AG20443 (cell line): ENCODE measurements around the gene ARGLU1.

Source experiments
- DNase-seq: peaks from one replicate; pipeline ENCODE4 v3.0.0; 2012; ENCODE audit warnings: low spot score, mixed read lengths

The ARGLU1 gene

DNA sequence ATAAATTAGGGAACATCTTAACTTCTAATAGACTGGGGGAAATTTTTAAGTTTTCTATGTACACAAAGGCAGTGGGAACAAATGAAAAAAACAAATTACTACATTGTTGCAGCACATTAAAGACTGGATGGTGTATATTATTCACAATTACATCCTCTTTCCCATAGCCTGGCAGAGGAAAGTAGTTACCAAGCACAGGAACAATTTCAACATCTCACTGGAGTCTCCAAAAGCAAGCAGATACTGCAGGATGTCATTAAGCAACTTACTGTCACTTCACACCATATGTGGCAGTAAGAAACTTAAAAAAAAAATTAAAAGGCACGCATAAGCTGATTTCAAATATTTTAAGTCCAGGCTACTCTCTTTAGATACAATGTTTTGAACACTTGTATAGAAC, 26.1 kb downstream of the ARGLU1 start:
- no peak for DNase-seq

GRCh38 chr13:106540613-106541012, 27.3 kb downstream of the ARGLU1 start:
- DNase-seq, result no peak

- no peak for DNase-seq
Observed at GRCh38 chr13:106537521-106537920, 30.4 kb downstream of the ARGLU1 start.

- peak; percentile 87 for DNase-seq
Observed at GRCh38 chr13:106536244-106537034, 31.5 kb downstream of the ARGLU1 start.

- peak; percentile 99 for DNase-seq
Observed at GRCh38 chr13:106535552-106536243, 32.2 kb downstream of the ARGLU1 start, which contains the start of gene EFNB2. EFNB2 (minus strand) TSS chr13:106535662; CDS start chr13:106534964, 698 bp downstream.

DNA sequence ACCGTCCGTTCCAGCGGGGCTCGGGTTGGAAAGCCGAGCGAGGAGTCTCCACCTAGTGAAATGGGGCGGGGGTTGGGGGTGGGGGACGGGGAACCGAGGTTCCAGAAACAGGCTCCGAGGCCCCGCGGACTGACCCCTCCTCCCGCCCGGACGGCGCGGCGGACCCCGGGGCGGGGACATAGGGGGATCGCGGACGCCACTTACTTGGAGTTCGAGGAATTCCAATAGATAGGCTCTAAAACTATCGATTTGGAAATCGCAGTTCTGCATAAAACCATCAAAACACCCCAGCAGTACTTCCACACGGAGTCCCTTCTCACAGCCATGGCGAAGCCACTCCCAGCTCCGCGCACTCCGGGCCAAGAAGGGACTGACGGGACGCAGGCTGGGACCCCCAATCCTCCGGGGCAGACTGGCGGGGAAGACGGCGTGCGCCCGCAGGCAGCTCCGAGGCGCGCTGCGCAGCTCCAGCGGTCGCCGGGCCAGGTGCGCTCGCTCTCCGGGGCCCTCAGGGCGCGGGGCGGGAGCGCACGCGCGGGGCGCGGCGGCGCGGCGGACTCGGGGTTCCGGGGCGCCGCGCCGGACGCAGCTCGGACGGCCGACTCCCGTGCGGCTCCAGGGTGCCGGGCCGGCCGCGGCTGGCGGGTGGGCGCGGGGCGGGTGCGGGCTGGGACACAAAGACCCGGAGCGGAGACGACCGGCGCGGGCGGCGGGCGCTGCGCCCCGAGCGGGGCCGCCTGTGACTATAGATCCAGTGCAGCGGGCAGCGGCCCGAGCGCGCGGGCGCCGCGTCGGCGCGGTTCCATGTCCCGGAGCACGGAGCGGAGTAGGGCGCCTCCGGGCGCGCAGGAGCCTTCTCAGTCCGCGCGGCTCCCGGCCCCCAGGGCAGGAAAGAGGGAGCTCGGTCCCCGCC, 33.0 kb downstream of the ARGLU1 start:
- DNase-seq, result peak; percentile 34

GRCh38 chr13:106533943-106534638, 33.8 kb downstream of the ARGLU1 start:
- DNase-seq, result peak; percentile 42

- peak; percentile 93 for DNase-seq
Observed at GRCh38 chr13:106533101-106533942, 34.6 kb downstream of the ARGLU1 start.

DNA sequence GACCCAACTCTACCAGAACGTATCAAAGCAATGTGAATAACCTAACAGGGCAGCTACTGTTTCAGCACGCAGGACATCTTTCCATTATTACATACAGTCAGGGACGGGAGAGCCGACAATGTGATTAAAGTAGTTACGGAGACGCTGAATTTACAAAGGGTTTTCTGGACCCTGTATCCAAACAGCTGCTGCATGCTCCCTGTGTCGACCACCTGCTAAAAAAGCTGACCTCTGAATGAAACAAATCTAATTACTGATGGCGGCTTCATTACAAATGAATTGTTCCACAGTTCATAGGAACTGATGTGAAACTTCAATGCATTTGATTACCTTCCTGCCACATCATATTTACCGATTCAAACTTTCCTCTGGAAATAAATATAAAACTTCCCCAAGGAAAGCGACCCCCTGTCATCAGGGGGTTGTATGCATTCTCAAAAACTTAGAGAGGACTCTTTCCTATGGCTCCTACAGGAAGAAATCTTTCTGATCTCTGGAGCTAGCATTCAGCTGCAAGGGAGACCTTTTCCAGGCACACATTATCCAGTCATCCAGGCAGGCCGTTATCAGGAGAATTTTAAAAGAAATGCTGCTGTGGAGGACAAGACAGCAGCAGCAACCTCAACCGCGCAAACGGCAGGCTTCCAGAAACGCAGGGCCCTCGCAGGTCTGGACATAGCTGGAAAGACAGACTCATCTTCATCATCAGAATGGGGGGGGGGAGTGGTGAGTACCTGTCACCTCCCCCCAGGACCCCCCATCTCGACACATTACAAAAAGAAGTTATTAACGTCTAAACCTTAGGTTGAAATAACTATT, 35.6 kb downstream of the ARGLU1 start:
- DNase-seq, result no peak

- no peak for DNase-seq
Observed at GRCh38 chr13:106530980-106531481, 36.9 kb downstream of the ARGLU1 start.

DNA sequence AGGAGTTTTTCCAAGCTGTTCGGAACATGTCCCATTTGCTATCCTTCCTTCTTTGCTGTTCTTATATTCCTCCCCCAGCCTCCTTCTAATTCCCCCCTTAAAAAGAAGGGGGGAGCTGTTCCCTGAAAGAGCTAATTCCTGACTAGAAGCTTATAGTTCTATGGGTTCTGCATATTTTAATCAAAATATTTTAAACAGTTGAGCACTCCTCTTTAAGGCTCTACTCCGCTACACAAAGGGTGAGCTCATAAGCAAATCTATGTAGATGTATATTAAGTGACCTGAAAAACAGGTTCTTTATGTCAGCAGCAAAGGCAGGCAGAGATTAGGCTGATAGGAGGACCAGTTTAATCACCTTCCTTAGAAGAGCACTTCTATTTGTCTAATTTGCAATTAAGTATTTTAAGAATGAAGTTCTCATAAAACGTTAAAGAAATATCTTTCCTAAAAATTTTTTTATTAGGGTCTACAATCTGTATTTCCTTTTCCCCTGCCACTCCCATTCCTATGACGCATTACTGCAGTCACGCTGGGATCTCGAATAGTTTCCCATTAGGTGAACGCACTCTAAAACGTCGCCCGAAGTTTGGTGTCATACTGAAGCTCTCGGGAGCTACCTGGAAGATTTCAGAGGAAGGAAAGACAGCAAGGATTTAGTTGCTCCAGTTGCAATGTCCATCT, 37.6 kb downstream of the ARGLU1 start:
- no peak for DNase-seq

GRCh38 chr13:106529415-106530170, 38.3 kb downstream of the ARGLU1 start:
- DNase-seq, result no peak

DNA sequence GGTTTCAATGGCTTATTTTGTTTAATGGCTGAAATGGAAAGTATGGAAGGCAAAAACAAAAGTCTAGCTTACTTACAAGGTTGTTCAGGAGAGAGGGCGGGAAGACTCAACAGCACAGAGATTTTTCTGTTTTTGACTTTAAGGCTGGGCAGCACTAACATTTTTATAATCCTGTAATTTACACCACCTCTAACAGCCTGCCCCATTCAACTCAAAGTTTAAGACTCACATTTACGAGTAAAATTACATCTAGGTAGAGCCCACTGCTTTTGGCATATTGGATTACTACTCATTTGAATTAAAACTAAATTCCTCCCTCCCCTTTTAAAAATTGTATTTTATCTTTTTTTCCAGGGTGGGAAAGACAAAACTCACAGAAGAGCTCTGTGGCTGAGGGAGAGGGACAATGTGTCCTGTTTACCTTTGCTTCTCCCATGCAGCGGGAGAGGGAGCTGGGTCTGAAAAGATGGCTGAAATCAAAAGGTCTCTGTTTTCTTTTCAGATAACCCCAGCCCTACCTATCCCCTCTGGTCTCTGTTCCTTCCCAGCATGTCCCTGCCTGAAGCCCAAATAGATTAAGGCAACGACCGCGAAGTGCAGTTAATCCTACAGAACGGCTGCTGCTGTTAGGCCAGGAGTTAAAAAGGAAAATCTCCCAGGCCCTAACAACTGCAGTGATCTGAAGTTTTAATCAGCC, 39.1 kb downstream of the ARGLU1 start:
- no peak for DNase-seq

GRCh38 chr13:106527826-106528225, 40.1 kb downstream of the ARGLU1 start:
- no peak for DNase-seq

GRCh38 chr13:106527445-106527801, 40.5 kb downstream of the ARGLU1 start:
- DNase-seq, result no peak

GRCh38 chr13:106526738-106527444, 41.0 kb downstream of the ARGLU1 start:
- no peak for DNase-seq

- DNase-seq, result no peak
Observed at GRCh38 chr13:106525865-106526264, 42.1 kb downstream of the ARGLU1 start.
